ENCODE data around the gene ZIC1. TPM values are rescaled to one million over a fixed set of nuclear protein-coding genes. Genes with fewer than 3 reads are reported as not detected.

ZIC1 gene
- total and polyA plus RNA-seq, 9 donors, result 0.05 to 0.45 (median 0.14) TPM; not detected in 5

GRCh38 chr3:147381596-147381995, 27.6 kb upstream of the ZIC1 start:
- intact Hi-C loops (cut with DNase I), result no loop called here
- TF ChIP-seq, protein P1, sequence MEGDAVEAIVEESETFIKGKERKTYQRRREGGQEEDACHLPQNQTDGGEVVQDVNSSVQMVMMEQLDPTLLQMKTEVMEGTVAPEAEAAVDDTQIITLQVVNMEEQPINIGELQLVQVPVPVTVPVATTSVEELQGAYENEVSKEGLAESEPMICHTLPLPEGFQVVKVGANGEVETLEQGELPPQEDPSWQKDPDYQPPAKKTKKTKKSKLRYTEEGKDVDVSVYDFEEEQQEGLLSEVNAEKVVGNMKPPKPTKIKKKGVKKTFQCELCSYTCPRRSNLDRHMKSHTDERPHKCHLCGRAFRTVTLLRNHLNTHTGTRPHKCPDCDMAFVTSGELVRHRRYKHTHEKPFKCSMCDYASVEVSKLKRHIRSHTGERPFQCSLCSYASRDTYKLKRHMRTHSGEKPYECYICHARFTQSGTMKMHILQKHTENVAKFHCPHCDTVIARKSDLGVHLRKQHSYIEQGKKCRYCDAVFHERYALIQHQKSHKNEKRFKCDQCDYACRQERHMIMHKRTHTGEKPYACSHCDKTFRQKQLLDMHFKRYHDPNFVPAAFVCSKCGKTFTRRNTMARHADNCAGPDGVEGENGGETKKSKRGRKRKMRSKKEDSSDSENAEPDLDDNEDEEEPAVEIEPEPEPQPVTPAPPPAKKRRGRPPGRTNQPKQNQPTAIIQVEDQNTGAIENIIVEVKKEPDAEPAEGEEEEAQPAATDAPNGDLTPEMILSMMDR (IDR thresholded peaks at IDR 0.05), result no peak
- TF ChIP-seq EP300 (IDR thresholded peaks at IDR 0.05) (no peak), POLR2A (IDR thresholded peaks at IDR 0.05) (no peak)

DNA sequence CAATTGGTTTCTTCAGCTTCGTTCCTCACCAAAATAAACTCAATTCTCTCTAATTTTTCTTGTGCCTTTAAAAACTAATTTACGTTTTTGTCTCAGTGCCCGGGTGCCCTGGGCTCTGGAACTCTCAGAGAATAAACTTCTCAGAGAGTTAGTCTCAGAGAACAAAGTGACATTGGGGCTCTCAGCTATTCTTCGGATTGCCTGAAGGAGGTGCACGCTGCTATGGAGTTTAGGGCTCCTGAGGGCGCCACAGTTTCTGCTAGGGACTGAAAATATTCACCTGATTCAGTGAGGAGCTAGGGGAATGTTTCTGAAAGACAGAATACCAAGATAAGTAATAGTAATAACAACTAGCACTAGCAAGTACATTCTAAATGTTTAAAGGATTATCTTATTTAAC, 25.5 kb upstream of the ZIC1 start:
- TF ChIP-seq EP300 (IDR thresholded peaks at IDR 0.05) (no peak), POLR2A (IDR thresholded peaks at IDR 0.05) (no peak)
- TF ChIP-seq, protein P1 (IDR thresholded peaks at IDR 0.05), result no peak
- no peak for DNase-seq
- Histone ChIP-seq H3K4me3 (no peak overlapping the region), H3K36me3 (no peaks in the 10 kb centered on the region), H3K4me1 (ENCODE audit: insufficient read depth) (no peaks in the 10 kb centered on the region), H3K9me3 (no peaks in the 10 kb centered on the region), H3K27ac (no peak overlapping the region), H3K27me3 (no peaks in the 10 kb centered on the region)
- intact Hi-C loops (cut with DNase I), result no loop called here
- 2 to 6% (median 5%) methylated on average over 6 of the region's 6 CpGs for WGBS, 3 donors

More at GRCh38 chr3:147381596-147381995, 27.6 kb upstream of the ZIC1 start:
- Histone ChIP-seq H3K4me3 (no peak overlapping the region), H3K27me3 (no peaks in the 10 kb centered on the region), H3K36me3 (no peaks in the 10 kb centered on the region), H3K9me3 (no peaks in the 10 kb centered on the region), H3K27ac (no peak overlapping the region), H3K4me1 (ENCODE audit: insufficient read depth) (no peaks in the 10 kb centered on the region)
- DNase-seq, result no peak
- 7 to 10% (median 7%) methylated on average over 6 of the region's 6 CpGs for WGBS, 3 donors

GRCh38 chr3:147384210-147385058, 24.7 kb upstream of the ZIC1 start:
- H3K4me1 ChIP-seq (ENCODE audit: insufficient read depth), result no peaks in the 10 kb centered on the region
- WGBS, 3 donors, result 3 to 6% (median 4%) methylated on average over 27 of the region's 27 CpGs
- no peaks in the 10 kb centered on the region for H3K27me3 ChIP-seq
- intact Hi-C loops (cut with DNase I), result no loop called here
- no peak for TF ChIP-seq EP300 (IDR thresholded peaks at IDR 0.05)
- no peak for TF ChIP-seq POLR2A (IDR thresholded peaks at IDR 0.05)
- TF ChIP-seq, protein P1 (IDR thresholded peaks at IDR 0.05), result no peak
- no peak overlapping the region for H3K27ac ChIP-seq
- H3K36me3 ChIP-seq, result no peaks in the 10 kb centered on the region
- DNase-seq, result no peak
- H3K4me3 ChIP-seq, result no peak overlapping the region
- no peaks in the 10 kb centered on the region for H3K9me3 ChIP-seq

GRCh38 chr3:147385059-147386012, 23.8 kb upstream of the ZIC1 start:
- intact Hi-C loops (cut with DNase I), result no loop called here
- H3K27me3 ChIP-seq, result no peaks in the 10 kb centered on the region
- 6 to 9% (median 8%) methylated on average over 23 of the region's 23 CpGs for WGBS, 3 donors

More at GRCh38 chr3:147385059-147386012, 23.8 kb upstream of the ZIC1 start:
- Histone ChIP-seq H3K4me3 (no peak overlapping the region), H3K4me1 (ENCODE audit: insufficient read depth) (no peaks in the 10 kb centered on the region), H3K36me3 (no peaks in the 10 kb centered on the region), H3K9me3 (peaks cover 0 to 3% of the 10 kb centered on the region in 2 donors), H3K27ac (no peak overlapping the region)
- DNase-seq, result no peak
- no peak for TF ChIP-seq EP300 (IDR thresholded peaks at IDR 0.05)
- TF ChIP-seq, protein P1 (IDR thresholded peaks at IDR 0.05), result no peak
- no peak for TF ChIP-seq POLR2A (IDR thresholded peaks at IDR 0.05)
